Pancreas (tissue), 10 donors: ENCODE measurements around the gene GTPBP3. TPM values are rescaled to one million over a fixed set of nuclear protein-coding genes. Genes with fewer than 3 reads are reported as not detected.

Experiments used
- ATAC-seq, 4 donors: fragments of 200-7000 bp; cut with Tn5 transposase; one replicate each; pipeline versions ENCODE4 v1.8.0 to v1.9.1; 2020; ENCODE audit warnings: mild to moderate bottlenecking in 4 of 4, moderate library complexity in 4 of 4
- DNase-seq, 6 donors: peaks; one replicate each; pipeline ENCODE4 v3.0.0-alpha.2; 2020
- FAIRE-seq: peaks from 2 replicates; lab custom pipeline; 2012; peaks lifted over from hg19 to GRCh38; lab: Jason Lieb, UNC
- H3K27ac ChIP-seq, 4 donors: fragments of 200-600 bp; sonication (generic); 1 replicate in 3 of 4; 2 replicates in 1 of 4; pipeline versions ENCODE4 v1.5.0 to v1.8.0; 2020
- H3K27me3 ChIP-seq, 4 donors: fragments of 200-600 bp; one replicate each; pipeline ENCODE4 v1.8.0; 2021
- H3K36me3 ChIP-seq, 3 donors: fragments of 200-600 bp; sonication (generic) in 1 of 3; one replicate each; pipeline versions ENCODE4 v1.5.0 to v1.8.0; 2020 to 2021
- H3K4me1 ChIP-seq, 3 donors: fragments of 200-600 bp; one replicate each; pipeline ENCODE4 v1.8.0; 2021
- H3K4me3 ChIP-seq, 4 donors: fragments of 200-600 bp; sonication (generic) in 2 of 4; one replicate each; pipeline versions ENCODE4 v1.5.0 to v1.8.0; 2020 to 2021
- H3K9me3 ChIP-seq, 4 donors: fragments of 200-600 bp; one replicate each; pipeline ENCODE4 v1.8.0; 2021
- WGBS, 2 donors: extraction: QIAGEN DNeasy Blood & Tissue Kit; methylation state at CpG; one replicate each; pipeline ENCODE4 v1.1.7; 2013; 5-methylcytosine and 5-hydroxymethylcytosine counted together
- intact Hi-C, 3 donors: fragments of 100-400 bp; cut with DNase I; formaldehyde crosslinking; loops; one replicate each; pipeline versions ENCODE4 v1.11.1 to v1.14.2; 2022
- polyA plus RNA-seq, 2 donors: library from polyadenylated mRNA; stranded (reverse); fragments of 200-250 nt; gene quantifications; one replicate each; pipeline ENCODE4 v1.2.3, GENCODE V29; 2013
- total RNA-seq, 6 donors: library from RNA; stranded (reverse); fragmentation: NEBNext Ultra II Directional in 4 of 6; extraction: Animal tissue kit (Norgen Biotek cat#: 25700) in 4 of 6; gene quantifications; one replicate each; pipeline versions ENCODE4 v1.2.1 to v1.2.4, GENCODE V29; 2021 to 2023
- TF ChIP-seq, protein P1 (sequence below), 4 donors: fragments of 200-600 bp; sonication (generic) in 3 of 4; IDR thresholded peaks; one replicate each; pipeline versions ENCODE4 v1.5.0 to v1.8.0; 2021; ENCODE audit warnings: antibody characterized with exemption in 4 of 4
- donor health status: healthy with polysubstance abuse.
- donor health status: DM: no; HTN: no; CAD: no; lungs with moderate emphysema.
- donor health status: DM: no; HTN: no; CAD: no.
- donor health status: control.
- donor health status: control.
- donor health status: Bipolar disorder and iron deficiency.
- donor health status: DM: yes; HTN: yes; CAD: no.
- donor health status: DM: no; HTN: no; CAD: no.
- donor health status: DM: no; HTN: no; CAD: no.
- donor health status: DM: yes; HTN: yes; CAD: no.

Gene GTPBP3
- total and polyA plus RNA-seq, 8 donors = 9.1 to 28.2 (median 12.7) TPM

DNA sequence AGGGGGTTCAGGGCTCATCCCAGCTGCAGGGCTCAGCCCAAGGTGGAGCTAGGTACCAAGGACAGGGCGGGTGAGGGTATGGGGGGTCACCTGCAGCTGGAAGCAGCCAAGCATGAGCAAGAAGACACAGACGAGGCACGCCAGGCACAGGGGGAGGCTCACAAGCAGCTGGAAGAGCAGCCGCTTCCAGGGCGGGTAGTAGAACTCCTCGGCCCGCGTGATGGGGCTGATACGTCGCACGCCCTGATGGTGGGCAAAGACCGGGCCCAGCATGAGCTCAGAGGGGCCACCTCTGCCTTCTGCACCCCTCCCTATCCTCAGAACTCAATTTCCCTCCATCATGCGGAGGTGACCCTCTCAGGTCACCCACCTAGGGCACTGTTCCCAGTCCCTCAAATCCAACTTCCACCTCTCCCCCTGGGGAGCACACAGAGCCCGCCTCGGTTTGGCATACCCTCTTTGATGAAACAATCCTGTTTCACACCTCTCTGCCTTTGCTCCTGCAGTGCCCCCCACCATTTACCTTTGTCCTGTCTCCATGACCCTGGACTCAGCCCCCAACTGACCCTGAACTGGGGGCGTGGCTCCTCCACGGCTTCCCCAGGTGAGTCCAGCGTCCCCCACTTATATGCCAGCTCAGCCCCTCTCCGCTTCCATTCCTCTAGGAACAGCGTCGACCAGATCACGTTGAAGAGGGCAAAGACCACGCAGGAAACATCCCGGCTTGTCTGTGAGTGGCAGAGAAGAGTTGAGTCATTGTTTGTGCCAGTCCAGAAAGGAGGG, 6.9 kb upstream of the GTPBP3 start:
- no peak for FAIRE-seq

DNA sequence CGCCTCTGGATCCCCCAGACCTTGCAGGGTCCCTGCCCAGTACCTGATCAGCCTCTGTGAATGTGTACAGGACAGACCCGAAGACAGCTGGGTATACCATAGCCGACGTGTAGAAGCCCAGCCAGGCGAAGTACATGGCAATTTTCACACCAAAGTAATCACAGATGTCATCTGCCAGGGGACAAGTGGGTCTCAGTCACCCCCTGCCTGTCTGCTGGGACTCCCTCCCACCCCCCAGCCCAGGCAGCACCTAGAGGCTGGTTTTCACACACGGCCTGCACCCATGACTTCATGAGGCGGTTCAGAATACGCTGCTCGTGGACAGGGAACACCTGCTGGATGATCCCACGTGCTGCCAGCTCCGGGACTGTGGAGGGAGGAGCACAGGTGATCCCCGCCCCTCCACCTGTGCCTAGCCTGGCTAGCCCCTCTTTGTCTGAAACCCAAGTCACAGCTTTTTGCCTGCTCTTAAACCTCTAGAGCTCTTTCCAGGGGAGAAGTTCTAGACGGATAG, 6.3 kb upstream of the GTPBP3 start:
- DNase-seq (no peak), ATAC-seq (no peak), FAIRE-seq (no peak)
- H3K4me1 ChIP-seq = peaks cover 0 to 12% (median 11%) of the 10 kb centered on the region in 3 donors
- no peak overlapping the region for H3K27ac ChIP-seq
- WGBS, 2 donors = 75 to 76% methylated on average over 13 of the region's 13 CpGs
- H3K9me3 ChIP-seq = no peaks in the 10 kb centered on the region
- intact Hi-C loops = no loop called here
- no peak overlapping the region for H3K4me3 ChIP-seq
- H3K27me3 ChIP-seq = no peaks in the 10 kb centered on the region
- TF ChIP-seq, protein P1, sequence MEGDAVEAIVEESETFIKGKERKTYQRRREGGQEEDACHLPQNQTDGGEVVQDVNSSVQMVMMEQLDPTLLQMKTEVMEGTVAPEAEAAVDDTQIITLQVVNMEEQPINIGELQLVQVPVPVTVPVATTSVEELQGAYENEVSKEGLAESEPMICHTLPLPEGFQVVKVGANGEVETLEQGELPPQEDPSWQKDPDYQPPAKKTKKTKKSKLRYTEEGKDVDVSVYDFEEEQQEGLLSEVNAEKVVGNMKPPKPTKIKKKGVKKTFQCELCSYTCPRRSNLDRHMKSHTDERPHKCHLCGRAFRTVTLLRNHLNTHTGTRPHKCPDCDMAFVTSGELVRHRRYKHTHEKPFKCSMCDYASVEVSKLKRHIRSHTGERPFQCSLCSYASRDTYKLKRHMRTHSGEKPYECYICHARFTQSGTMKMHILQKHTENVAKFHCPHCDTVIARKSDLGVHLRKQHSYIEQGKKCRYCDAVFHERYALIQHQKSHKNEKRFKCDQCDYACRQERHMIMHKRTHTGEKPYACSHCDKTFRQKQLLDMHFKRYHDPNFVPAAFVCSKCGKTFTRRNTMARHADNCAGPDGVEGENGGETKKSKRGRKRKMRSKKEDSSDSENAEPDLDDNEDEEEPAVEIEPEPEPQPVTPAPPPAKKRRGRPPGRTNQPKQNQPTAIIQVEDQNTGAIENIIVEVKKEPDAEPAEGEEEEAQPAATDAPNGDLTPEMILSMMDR (IDR thresholded peaks at IDR 0.05) = no peak
- no peaks in the 10 kb centered on the region for H3K36me3 ChIP-seq

More for the DNA sequence above, 6.9 kb upstream of the GTPBP3 start:
- WGBS, 2 donors = 90 to 95% methylated on average over 24 of the region's 24 CpGs
- Histone ChIP-seq H3K27ac (no peak overlapping the region), H3K9me3 (no peaks in the 10 kb centered on the region), H3K36me3 (no peaks in the 10 kb centered on the region), H3K27me3 (no peaks in the 10 kb centered on the region), H3K4me1 (peaks cover 0 to 11% (median 8%) of the 10 kb centered on the region in 3 donors), H3K4me3 (no peak overlapping the region)
- ATAC-seq (no peak), DNase-seq (peak in 1 of 6 donors; percentile 66)
- TF ChIP-seq, protein P1 (IDR thresholded peaks at IDR 0.05) = no peak
- intact Hi-C loops = no loop called here

DNA sequence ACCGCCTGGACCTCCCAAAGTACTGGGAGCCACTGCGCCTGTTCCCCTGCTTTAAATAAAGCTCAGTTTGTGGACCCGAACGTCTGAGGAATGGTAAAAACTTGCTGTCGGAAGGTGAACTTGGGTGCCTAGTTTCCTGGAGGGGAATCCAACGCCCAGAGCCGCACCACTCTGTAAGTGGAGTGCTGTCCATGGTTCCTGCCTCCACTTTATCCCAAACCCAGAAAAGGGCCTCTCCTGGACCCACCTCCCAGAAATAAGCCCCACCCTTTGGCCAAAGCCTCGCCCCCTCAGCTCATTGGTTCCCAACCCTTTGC, 5.0 kb upstream of the GTPBP3 start:
- peaks cover 0 to 14% (median 12%) of the 10 kb centered on the region in 3 donors for H3K4me1 ChIP-seq
- H3K27ac ChIP-seq = no peak overlapping the region
- TF ChIP-seq, protein P1 (IDR thresholded peaks at IDR 0.05) = no peak
- no peak for FAIRE-seq
- no peaks in the 10 kb centered on the region for H3K36me3 ChIP-seq
- no peak for DNase-seq
- intact Hi-C loops = no loop called here
- WGBS, 2 donors = 91 to 93% methylated on average over 8 of the region's 8 CpGs
- ATAC-seq = no peak
- no peaks in the 10 kb centered on the region for H3K9me3 ChIP-seq
- no peak overlapping the region for H3K4me3 ChIP-seq
- no peaks in the 10 kb centered on the region for H3K27me3 ChIP-seq

DNA sequence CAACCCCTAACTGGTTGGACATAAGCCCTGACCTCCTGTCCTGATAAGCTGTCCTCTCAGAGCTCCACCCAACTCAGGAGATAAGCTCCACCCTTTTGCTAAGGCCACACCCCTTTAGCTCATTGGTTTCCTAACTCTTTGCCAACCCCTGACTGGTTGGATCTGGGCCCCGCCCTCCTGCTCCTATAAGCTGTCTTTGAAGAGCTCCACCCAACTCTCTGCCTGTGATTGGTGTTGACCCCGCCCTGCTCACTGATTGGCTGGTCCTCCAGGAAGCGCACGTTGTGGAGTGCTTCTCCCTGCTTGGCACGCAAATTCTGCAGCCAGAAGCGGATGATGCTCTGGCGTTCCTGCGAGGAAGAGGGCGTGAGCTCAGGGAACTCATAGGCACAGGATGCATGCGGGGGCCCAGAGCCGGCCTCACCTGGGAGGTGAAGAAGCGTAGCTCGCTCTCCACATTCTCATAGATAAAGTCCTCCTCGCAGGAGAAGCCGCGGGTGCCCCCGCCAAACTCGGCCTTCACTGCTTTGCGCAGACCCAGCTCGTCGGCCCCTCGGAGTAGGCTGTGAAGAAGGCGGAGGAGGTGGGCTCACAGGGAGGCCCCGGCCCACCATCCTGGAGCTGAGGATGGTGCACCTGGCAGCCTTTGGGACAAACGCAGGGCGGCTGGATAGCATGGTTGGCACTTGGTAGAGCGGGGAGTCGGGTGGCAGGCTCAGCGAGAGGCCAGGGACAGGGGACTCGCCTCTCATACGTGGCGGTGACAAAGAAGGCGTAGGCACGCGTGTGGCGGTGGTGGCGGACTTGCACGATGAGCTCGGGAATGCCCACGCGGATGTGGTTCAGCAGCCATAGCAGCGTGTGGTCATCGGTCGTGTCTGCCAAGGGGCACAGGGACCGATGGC, 4.4 kb upstream of the GTPBP3 start:
- TF ChIP-seq, protein P1 (IDR thresholded peaks at IDR 0.05) = no peak
- DNase-seq (peak in 1 of 6 donors; percentile 83), ATAC-seq (no peak), FAIRE-seq (no peak)
- intact Hi-C loops = no loop called here
- H3K36me3 ChIP-seq = no peaks in the 10 kb centered on the region
- 94 to 96% methylated on average over 45 of the region's 45 CpGs for WGBS, 2 donors
- H3K27me3 ChIP-seq = no peaks in the 10 kb centered on the region
- H3K27ac ChIP-seq = no peak overlapping the region
- H3K4me3 ChIP-seq = no peak overlapping the region
- H3K9me3 ChIP-seq = no peaks in the 10 kb centered on the region
- peaks cover 0 to 14% (median 12%) of the 10 kb centered on the region in 3 donors for H3K4me1 ChIP-seq
